NAMALWA (cell line): ENCODE results near the gene FRMD8.
"Not testable (repeated sequence)": the region's sequence is repeated elsewhere in the genome, so short reads cannot be mapped to it uniquely, and the experiment has no call there.

Experiments
- DNase-seq: peaks from one replicate; pipeline ENCODE4 v3.0.0-alpha.2; 2015; ENCODE audit warnings: low spot score

Gene FRMD8

DNA sequence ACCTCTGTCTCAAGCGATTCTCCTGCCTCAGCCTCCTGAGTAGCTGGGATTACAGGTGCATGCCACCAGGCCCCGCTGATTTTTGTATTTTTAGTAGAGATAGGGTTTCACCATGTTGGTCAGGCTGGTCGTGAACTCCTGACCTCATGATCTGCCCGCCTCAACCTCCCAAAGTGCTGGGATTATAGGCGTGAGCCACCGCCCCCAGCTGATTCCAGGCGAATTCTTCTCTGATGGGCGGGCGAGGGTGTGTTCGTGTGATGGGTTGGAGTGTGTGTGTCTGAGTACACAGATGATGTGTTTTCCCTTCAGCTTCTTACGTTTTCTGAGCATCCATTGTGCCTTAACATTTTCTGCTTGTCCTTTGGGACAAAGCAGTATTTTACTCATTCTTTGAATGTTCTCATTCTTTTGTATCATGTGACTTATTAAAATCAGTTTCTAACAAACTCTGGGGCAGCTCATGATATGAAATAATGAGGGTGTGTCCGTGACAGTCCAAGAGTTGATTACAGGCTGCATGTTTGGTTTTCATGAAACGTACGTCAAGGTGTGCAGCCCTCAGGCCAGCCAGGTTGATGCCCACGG lies 26.7 kb downstream of the FRMD8 start:
- not testable (repeated sequence) for DNase-seq

- DNase-seq, result peak; percentile 40
Measured at GRCh38 chr11:65414776-65415498, 28.5 kb downstream of the FRMD8 start.

GRCh38 chr11:65415499-65416340 lies 29.3 kb downstream of the FRMD8 start:
- no peak for DNase-seq

DNA sequence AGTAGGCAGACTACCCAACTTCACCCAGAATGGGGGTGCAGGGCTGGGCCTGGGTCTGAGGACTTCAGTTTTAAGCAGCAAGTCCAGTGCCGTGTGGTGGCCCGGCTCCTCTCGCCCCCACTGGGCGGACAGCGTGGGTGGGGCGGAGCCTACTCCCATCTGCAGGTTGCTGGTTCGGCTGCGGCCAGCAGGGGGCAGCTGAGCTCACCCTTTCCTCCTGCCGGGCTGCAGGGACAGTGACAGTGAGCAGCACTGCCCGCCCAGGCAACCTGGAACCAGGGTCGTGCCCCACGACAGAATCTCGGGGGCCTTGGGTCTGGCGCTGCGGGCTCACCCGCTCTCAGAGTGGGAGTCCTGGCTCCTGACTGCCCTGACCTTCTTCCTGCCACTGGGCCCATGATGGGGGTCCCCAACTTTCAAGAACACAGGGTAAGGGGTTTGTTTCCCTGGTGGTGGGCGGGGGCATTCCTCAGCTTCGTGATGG lies 29.9 kb downstream of the FRMD8 start:
- peak; percentile 91 for DNase-seq

GRCh38 chr11:65416841-65417701 lies 30.6 kb downstream of the FRMD8 start:
- DNase-seq, result peak; percentile 56

- DNase-seq, result peak; percentile 56
Measured at GRCh38 chr11:65417702-65418430, 31.4 kb downstream of the FRMD8 start.

DNA sequence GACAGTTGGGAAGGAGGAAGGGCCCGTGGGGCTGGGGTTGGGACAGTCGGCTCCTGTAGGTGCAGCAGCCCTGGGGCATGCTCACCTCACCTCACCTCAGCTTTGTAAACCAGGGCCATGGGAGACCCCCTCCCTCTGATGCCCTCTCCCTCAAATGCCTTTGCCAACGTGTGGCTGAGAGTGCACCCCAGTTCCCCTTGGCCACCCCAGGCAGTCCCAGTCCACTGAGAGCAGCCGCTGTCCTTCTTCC lies 31.9 kb downstream of the FRMD8 start:
- DNase-seq, result no peak

DNA sequence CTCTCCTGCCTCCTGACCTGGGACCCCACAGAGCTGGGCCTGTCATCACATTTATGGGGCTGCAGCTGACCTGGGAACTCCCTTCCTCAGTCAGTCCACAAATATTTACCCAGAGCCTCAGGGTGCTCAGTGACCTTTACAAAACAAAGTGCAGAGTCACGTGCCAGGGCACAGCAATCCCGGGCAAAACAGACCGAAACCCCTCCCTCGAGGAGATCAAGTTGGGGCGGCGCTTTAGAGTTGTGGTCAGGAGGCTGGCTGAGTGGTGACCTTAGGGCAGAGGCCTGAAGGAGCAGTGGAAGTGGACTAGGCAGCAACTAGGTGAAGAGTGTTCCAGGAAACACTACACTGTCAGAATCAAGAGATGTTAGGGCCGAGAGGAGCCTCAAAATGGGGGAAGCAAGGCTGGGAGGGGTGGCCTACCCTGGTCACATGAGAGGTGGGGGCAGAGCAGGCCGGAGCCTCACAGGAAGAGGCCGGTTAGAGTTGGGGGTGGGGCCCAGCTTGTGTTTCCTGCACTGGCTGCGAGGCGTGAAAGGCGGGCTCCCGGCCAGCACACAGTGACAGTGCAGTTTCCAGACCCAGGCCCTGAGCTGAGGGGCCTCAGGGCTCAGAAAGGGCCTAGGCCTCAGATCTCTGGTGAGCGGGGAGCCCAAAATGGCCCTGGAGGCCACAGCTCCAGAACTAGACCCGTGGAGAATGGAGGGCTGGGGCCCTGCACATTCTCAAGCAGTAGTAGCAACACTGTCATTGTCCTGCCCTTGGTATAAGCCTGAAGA lies 32.4 kb downstream of the FRMD8 start:
- DNase-seq, result peak; percentile 97

GRCh38 chr11:65419460-65419771 lies 33.0 kb downstream of the FRMD8 start:
- DNase-seq, result no peak

- peak; percentile 71 for DNase-seq
Measured at GRCh38 chr11:65419772-65420481, 33.5 kb downstream of the FRMD8 start.

GRCh38 chr11:65420506-65420905 lies 34.1 kb downstream of the FRMD8 start:
- no peak for DNase-seq

GRCh38 chr11:65420979-65421793 lies 34.7 kb downstream of the FRMD8 start:
- peak; percentile 93 for DNase-seq

GRCh38 chr11:65421794-65422632 lies 35.6 kb downstream of the FRMD8 start:
- DNase-seq, result peak; percentile 90

- DNase-seq, result peak; percentile 84
Measured at GRCh38 chr11:65422633-65423515, 36.4 kb downstream of the FRMD8 start, which contains the start of gene NEAT1. Gene NEAT1, plus strand, starts transcription at chr11:65422798.

- peak; percentile 58 for DNase-seq
Measured at GRCh38 chr11:65423516-65424204, 37.2 kb downstream of the FRMD8 start.
